GM12878 (cell line): ENCODE results near the gene CCL22. TPM values are rescaled to one million over a fixed set of nuclear protein-coding genes. Genes with fewer than 3 reads are reported as not detected.
A peak's percentile ranks its signal among the peaks of the same experiment; 100 is the strongest.

ENCODE experiments used
- ATAC-seq: fragments of 200-7000 bp; cut with Tn5 transposase; 3 replicates; pipeline ENCODE4 v1.9.1; 2020; ENCODE audit warnings: mild to moderate bottlenecking, moderate library complexity
- BruUV-seq: library from RNA; stranded (reverse); fragments of 400-500 nt; replicated peaks from 2 replicates; lab custom pipeline; 2021; lab: Mats Ljungman, UMichigan
- CTCF ChIA-PET: fragments of 300-600 bp; sonication (Branson Sonifier 250); formaldehyde crosslinking; extraction: SDS; loops from one replicate; lab custom pipeline; 2021; ENCODE audit warnings: inconsistent platforms; lab: Yijun Ruan, JAX
- POLR2A ChIA-PET: fragments of 350-600 bp; formaldehyde crosslinking; extraction: SDS; loops from one replicate; lab custom pipeline; 2021; ENCODE audit warnings: inconsistent platforms; lab: Charles Lee
- RAD21 ChIA-PET: fragments of 300-600 bp; sonication (Branson Sonifier 250); formaldehyde crosslinking; loops from one replicate; lab custom pipeline; 2023; ENCODE audit warnings: antibody characterized with exemption; ENCODE audit not compliant: unreplicated experiment; lab: Charles Lee
- SMC1A ChIA-PET: fragments of 300-600 bp; sonication (Branson Sonifier 250); formaldehyde crosslinking; loops from one replicate; lab custom pipeline; 2023; ENCODE audit not compliant: unreplicated experiment, uncharacterized antibody; lab: Charles Lee
- DNase-seq: peaks from one replicate; pipeline ENCODE4 v3.0.0-alpha.2; 2011; ENCODE audit warnings: low read depth, low spot score
- FAIRE-seq: peaks from 3 replicates; lab custom pipeline; 2011; peaks lifted over from hg19 to GRCh38; lab: Jason Lieb, UNC
- H2AFZ ChIP-seq: 2 replicates; pipeline ENCODE4 v1.6.0; 2011; ENCODE audit warnings: low read depth, low read length, control low read depth; ENCODE audit not compliant: control insufficient read depth
- H3K27ac ChIP-seq: 2 replicates; pipeline ENCODE4 v1.5.1; 2011; ENCODE audit warnings: control low read depth; ENCODE audit not compliant: control insufficient read depth, insufficient read depth
- H3K27me3 ChIP-seq, 2 experiments: replicated peaks in 1 of 2; 2 replicates each; pipeline versions ENCODE4 v1.6.0 to v1.6.1; 2011; ENCODE audit warnings: low read length in 1 of 2; ENCODE audit not compliant: control insufficient read depth in 2 of 2, insufficient read depth in 2 of 2
- H3K36me3 ChIP-seq, 2 experiments: 2 replicates each; pipeline ENCODE4 v1.5.1; 2011; ENCODE audit warnings: low read length in 1 of 2; ENCODE audit not compliant: control insufficient read depth in 2 of 2, insufficient read depth in 2 of 2
- H3K4me1 ChIP-seq: 2 replicates; pipeline ENCODE4 v1.6.1; 2011; ENCODE audit warnings: mild to moderate bottlenecking, low read length, moderate library complexity, mixed read lengths; ENCODE audit not compliant: control insufficient read depth, insufficient read depth
- H3K4me2 ChIP-seq: 2 replicates; pipeline ENCODE4 v1.6.0; 2011; ENCODE audit warnings: control low read depth; ENCODE audit not compliant: control insufficient read depth, insufficient read depth
- H3K4me3 ChIP-seq: fragments of 200-600 bp; sonication (generic); 2 replicates; pipeline ENCODE4 v1.5.1; 2016
- H3K79me2 ChIP-seq: 2 replicates; pipeline ENCODE4 v1.6.0; 2011; ENCODE audit warnings: low read length; ENCODE audit not compliant: control insufficient read depth, insufficient read depth
- H3K9ac ChIP-seq: 2 replicates; pipeline ENCODE4 v1.8.0; 2011; ENCODE audit warnings: low read length, control low read depth, mixed read lengths; ENCODE audit not compliant: control insufficient read depth, insufficient read depth
- H3K9me3 ChIP-seq: replicated peaks from 3 replicates; pipeline ENCODE4 v1.5.1; 2011; ENCODE audit warnings: mild to moderate bottlenecking, low read length; ENCODE audit not compliant: control insufficient read depth, insufficient read depth
- H4K20me1 ChIP-seq: 2 replicates; pipeline ENCODE4 v1.6.0; 2011; ENCODE audit not compliant: control insufficient read depth, insufficient read depth
- whole genome bisulfite sequencing: methylation state at CpG from one replicate; pipeline ENCODE4 v1.1.6; 2016; ENCODE audit warnings: low lambda C conversion rate; ENCODE audit not compliant: insufficient replicate concordance, insufficient coverage; ENCODE audit errors: missing lambda C conversion rate; 5-methylcytosine and 5-hydroxymethylcytosine counted together
- in situ Hi-C: fragments of 300-500 bp; cut with MboI; formaldehyde crosslinking; loops from 9 replicates; pipeline ENCODE4 v1.14.3; 2018; ENCODE audit warnings: mixed read lengths
- intact Hi-C: fragments of 100-400 bp; cut with micrococcal nuclease; formaldehyde crosslinking; loops from one replicate; pipeline ENCODE4 v1.14.2; 2022; ENCODE audit not compliant: unreplicated experiment
- polyA plus RNA-seq, 11 experiments: library from polyadenylated mRNA; depleted of rRNA in 4 of 11; unstranded in 6 of 11; stranded (reverse) in 5 of 11; fragments of >200 nt; fragmentation: Nextera tagmentation in 4 of 11; fragmentation: Illumina TruSeq in 1 of 11; extraction: Ambion mirVana in 4 of 11; extraction: Trizol in 1 of 11; gene quantifications; 1 replicate in 1 of 11; 2 replicates in 10 of 11; pipeline versions ENCODE4 v1.2.1 to v1.2.3, GENCODE V29; 2011 to 2016; ENCODE audit warnings: inconsistent platforms in 2 of 11, missing spikeins in 2 of 11, low read depth in 1 of 11
- total RNA-seq, 4 experiments: library from RNA; depleted of rRNA in 3 of 4; stranded (reverse); fragments of >200 nt in 3 of 4; fragmentation: Illumina TruSeq in 1 of 4; extraction: Trizol in 1 of 4; gene quantifications; 2 replicates each; pipeline versions ENCODE4 v1.2.1 to v1.2.3, GENCODE V29; 2013 to 2021
- TF ChIP-seq, protein P1 (sequence below): IDR thresholded peaks from 2 replicates; pipeline ENCODE4 v1.6.1; 2011; ENCODE audit warnings: low read depth, mild to moderate bottlenecking, low read length, moderate library complexity, borderline replicate concordance; ENCODE audit errors: extremely low read depth
- TF ChIP-seq, protein P2 (sequence below): fragments of 450-650 bp; IDR thresholded peaks from 2 replicates; pipeline ENCODE4 v1.6.1; 2016; ENCODE audit warnings: mild to moderate bottlenecking
- TF ChIP-seq, protein P3 (sequence below): fragments of 450-650 bp; IDR thresholded peaks from 2 replicates; pipeline ENCODE4 v1.6.1; 2018; ENCODE audit warnings: borderline replicate concordance, mild to moderate bottlenecking; ENCODE audit not compliant: partially characterized antibody

CCL22 gene
- total and polyA plus RNA-seq, 10 of the 15 experiments (the other 5 are each of a cell fraction or from before 2014, with no cell fraction given), result 38.0 to 704 (median 349) TPM

DNA sequence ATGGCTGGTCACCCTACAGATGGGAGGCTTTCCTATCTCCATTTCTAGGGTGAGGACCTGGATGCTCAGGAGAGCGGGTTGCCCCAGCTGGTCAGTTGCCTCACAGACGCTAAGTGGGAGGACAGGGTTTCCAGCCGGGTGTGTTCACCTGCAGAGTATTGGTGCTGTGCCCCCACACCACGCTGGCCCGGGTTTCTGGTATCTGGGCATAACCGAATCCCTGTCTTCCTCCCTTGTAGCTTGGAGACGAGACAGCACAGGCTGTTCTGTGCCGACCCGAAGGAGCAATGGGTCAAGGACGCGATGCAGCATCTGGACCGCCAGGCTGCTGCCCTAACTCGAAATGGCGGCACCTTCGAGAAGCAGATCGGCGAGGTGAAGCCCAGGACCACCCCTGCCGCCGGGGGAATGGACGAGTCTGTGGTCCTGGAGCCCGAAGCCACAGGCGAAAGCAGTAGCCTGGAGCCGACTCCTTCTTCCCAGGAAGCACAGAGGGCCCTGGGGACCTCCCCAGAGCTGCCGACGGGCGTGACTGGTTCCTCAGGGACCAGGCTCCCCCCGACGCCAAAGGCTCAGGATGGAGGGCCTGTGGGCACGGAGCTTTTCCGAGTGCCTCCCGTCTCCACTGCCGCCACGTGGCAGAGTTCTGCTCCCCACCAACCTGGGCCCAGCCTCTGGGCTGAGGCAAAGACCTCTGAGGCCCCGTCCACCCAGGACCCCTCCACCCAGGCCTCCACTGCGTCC, 23.4 kb downstream of the CCL22 start:
- no peaks in the 10 kb centered on the region for H3K27me3 ChIP-seq
- SMC1A ChIA-PET, result interaction anchor here (0.6 to 2.8 kb wide), 9 partner anchors 9 to 232 kb away, joined by 3 to 22 read pairs (median 4); partner anchors contain the start of gene CCL17
- BruUV-seq, result no TSS peak
- intact Hi-C loops (no loop called here), in situ Hi-C loops (no loop called here)
- H4K20me1 ChIP-seq, result no peaks in the 10 kb centered on the region
- H3K27ac ChIP-seq, result no peak overlapping the region
- RAD21 ChIA-PET, result interaction anchor here (0.6 to 2.4 kb wide), 4 partner anchors 9 to 81 kb away, joined by 5 to 15 read pairs (median 5); partner anchors contain the start of gene CX3CL1
- CTCF ChIA-PET, result interaction anchor here (0.9 to 2.6 kb wide), 7 partner anchors 15 to 82 kb away, joined by 3 to 19 read pairs (median 4); no protein-coding TSS in a partner anchor
- no peak for FAIRE-seq
- H3K9ac ChIP-seq, result no peak overlapping the region
- WGBS, result 88% methylated on average over 31 of the region's 35 CpGs
- H3K4me1 ChIP-seq, result peaks cover 58% of the 10 kb centered on the region
- POLR2A ChIA-PET, result interaction anchor here (0.8 kb wide), 1 partner anchor 23 kb away, joined by 3 read pairs; the partner anchor contains the start of gene CCL17
- H3K4me2 ChIP-seq, result no peak overlapping the region; the same call in 1 of the 2 replicates
- no peak overlapping the region for H2AFZ ChIP-seq
- H3K79me2 ChIP-seq, result no peaks in the 10 kb centered on the region
- TF ChIP-seq, protein P1, sequence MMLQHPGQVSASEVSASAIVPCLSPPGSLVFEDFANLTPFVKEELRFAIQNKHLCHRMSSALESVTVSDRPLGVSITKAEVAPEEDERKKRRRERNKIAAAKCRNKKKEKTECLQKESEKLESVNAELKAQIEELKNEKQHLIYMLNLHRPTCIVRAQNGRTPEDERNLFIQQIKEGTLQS, result no peak
- TF ChIP-seq, protein P2, sequence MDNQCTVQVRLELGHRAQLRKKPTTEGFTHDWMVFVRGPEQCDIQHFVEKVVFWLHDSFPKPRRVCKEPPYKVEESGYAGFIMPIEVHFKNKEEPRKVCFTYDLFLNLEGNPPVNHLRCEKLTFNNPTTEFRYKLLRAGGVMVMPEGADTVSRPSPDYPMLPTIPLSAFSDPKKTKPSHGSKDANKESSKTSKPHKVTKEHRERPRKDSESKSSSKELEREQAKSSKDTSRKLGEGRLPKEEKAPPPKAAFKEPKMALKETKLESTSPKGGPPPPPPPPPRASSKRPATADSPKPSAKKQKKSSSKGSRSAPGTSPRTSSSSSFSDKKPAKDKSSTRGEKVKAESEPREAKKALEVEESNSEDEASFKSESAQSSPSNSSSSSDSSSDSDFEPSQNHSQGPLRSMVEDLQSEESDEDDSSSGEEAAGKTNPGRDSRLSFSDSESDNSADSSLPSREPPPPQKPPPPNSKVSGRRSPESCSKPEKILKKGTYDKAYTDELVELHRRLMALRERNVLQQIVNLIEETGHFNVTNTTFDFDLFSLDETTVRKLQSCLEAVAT, result peak; percentile 23; the same call in 1 of the 2 replicates
- TF ChIP-seq, protein P3, sequence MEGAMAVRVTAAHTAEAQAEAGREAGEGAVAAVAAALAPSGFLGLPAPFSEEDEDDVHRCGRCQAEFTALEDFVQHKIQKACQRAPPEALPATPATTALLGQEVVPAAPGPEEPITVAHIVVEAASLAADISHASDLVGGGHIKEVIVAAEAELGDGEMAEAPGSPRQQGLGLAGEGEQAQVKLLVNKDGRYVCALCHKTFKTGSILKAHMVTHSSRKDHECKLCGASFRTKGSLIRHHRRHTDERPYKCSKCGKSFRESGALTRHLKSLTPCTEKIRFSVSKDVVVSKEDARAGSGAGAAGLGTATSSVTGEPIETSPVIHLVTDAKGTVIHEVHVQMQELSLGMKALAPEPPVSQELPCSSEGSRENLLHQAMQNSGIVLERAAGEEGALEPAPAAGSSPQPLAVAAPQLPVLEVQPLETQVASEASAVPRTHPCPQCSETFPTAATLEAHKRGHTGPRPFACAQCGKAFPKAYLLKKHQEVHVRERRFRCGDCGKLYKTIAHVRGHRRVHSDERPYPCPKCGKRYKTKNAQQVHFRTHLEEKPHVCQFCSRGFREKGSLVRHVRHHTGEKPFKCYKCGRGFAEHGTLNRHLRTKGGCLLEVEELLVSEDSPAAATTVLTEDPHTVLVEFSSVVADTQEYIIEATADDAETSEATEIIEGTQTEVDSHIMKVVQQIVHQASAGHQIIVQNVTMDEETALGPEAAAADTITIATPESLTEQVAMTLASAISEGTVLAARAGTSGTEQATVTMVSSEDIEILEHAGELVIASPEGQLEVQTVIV, result no peak
- TF ChIP-seq, all 136 proteins: peak for 1
- H3K36me3 ChIP-seq, result no peaks in the 10 kb centered on the region
- no peak overlapping the region for H3K4me3 ChIP-seq
- no peaks in the 10 kb centered on the region for H3K9me3 ChIP-seq
- no peak for DNase-seq
- no peak for ATAC-seq
